Heart right ventricle (tissue), 16 donors: ENCODE data around the gene AMDHD2. TPM values are rescaled to one million over a fixed set of nuclear protein-coding genes. Genes with fewer than 3 reads are reported as not detected.
"Not testable (repeated sequence)": the region's sequence is repeated elsewhere in the genome, so short reads cannot be mapped to it uniquely, and the experiment has no call there.

Source experiments
- ATAC-seq, 8 donors: fragments of 200-7000 bp; cut with Tn5 transposase; one replicate each; pipeline ENCODE4 v1.9.1; 2020; ENCODE audit warnings: mild to moderate bottlenecking in 8 of 8, moderate library complexity in 8 of 8, moderate number of reproducible peaks in 1 of 8
- DNase-seq, 2 donors: peaks; one replicate each; pipeline ENCODE4 v3.0.0-alpha.2; 2020
- H3K27ac ChIP-seq, 10 donors: fragments of 200-600 bp; sonication (generic) in 2 of 10; one replicate each; pipeline versions ENCODE4 v1.5.0 to v1.8.0; 2020 to 2022; ENCODE audit warnings: mild to moderate bottlenecking in 3 of 10
- H3K27me3 ChIP-seq, 7 donors: fragments of 200-600 bp; one replicate each; pipeline ENCODE4 v1.8.0; 2021 to 2022; ENCODE audit warnings: mild to moderate bottlenecking in 2 of 7
- H3K36me3 ChIP-seq, 9 donors: fragments of 200-600 bp; sonication (generic) in 1 of 9; one replicate each; pipeline versions ENCODE4 v1.5.0 to v1.8.0; 2020 to 2022; ENCODE audit warnings: mild to moderate bottlenecking in 2 of 9
- H3K4me1 ChIP-seq, 9 donors: fragments of 200-600 bp; sonication (generic) in 1 of 9; one replicate each; pipeline versions ENCODE4 v1.5.0 to v1.8.0; 2020 to 2022; ENCODE audit warnings: mild to moderate bottlenecking in 4 of 9
- H3K4me3 ChIP-seq, 10 donors: fragments of 200-600 bp; sonication (generic) in 2 of 10; one replicate each; pipeline versions ENCODE4 v1.5.0 to v1.8.0; 2020 to 2022; ENCODE audit warnings: mild to moderate bottlenecking in 7 of 10, moderate library complexity in 2 of 10
- H3K9me3 ChIP-seq, 11 donors: fragments of 200-600 bp in 10 of 11; sonication (generic) in 2 of 11; one replicate each; pipeline versions ENCODE4 v1.5.0 to v1.8.0; 2013 to 2022; ENCODE audit warnings: mild to moderate bottlenecking in 2 of 11, control low read depth in 1 of 11, moderate library complexity in 1 of 11
- CTCF ChIP-seq, 9 donors: fragments of 200-600 bp; sonication (generic) in 2 of 9; IDR thresholded peaks; one replicate each; pipeline versions ENCODE4 v1.5.0 to v1.8.0; 2021 to 2022; ENCODE audit warnings: antibody characterized with exemption in 9 of 9, mild to moderate bottlenecking in 5 of 9, moderate library complexity in 1 of 9
- WGBS, 2 donors: extraction: QIAGEN DNeasy Blood & Tissue Kit; methylation state at CpG; one replicate each; pipeline ENCODE4 v1.1.7; 2013; ENCODE audit warnings: inconsistent platforms in 1 of 2; 5-methylcytosine and 5-hydroxymethylcytosine counted together
- intact Hi-C, 10 donors: fragments of 100-400 bp; cut with DNase I; formaldehyde crosslinking; loops; one replicate each; pipeline versions ENCODE4 v1.11.1 to v1.14.2; 2022
- polyA plus RNA-seq, 2 donors: library from polyadenylated mRNA; stranded (reverse); fragments of 200-250 nt; gene quantifications; one replicate each; pipeline ENCODE4 v1.2.3, GENCODE V29; 2013
- total RNA-seq, 10 donors: library from RNA; stranded (reverse); fragmentation: NEBNext Ultra II Directional in 3 of 10; extraction: Animal tissue kit (Norgen Biotek cat#: 25700) in 3 of 10; gene quantifications; one replicate each; pipeline versions ENCODE4 v1.2.1 to v1.2.4, GENCODE V29; 2021 to 2023
- donor health status: Arrhythmogenic right ventricular cardiomyopathy.
- donor health status: ischemic (EF 13 %, LVEDD 7.1; RV severe dilation, severe dysfunction).
- donor health status: healthy with polysubstance abuse.
- donor health status: DM: no; HTN: yes; CAD: no.
- donor health status: DM: no; HTN: no; CAD: no.
- donor health status: ischemic (EF 25% LVEDD 6.9; RV normal size, moderate dysfunction).
- donor health status: ischemic (EF 25% LVEDD 5.7; RV mildly dilated, moderate dysfunction).
- donor health status: healthy.
- donor health status: DM: yes; HTN: yes; CAD: no.
- donor health status: Ischemic cardiomyopathy.
- donor health status: ischemic (EF 35%, LVEDD 5.7; RV mildly dilated, moderate dysfunction).
- donor health status: nonischemic (EF 11% LVEDD 7.7; RV severe dilation, severe dysfunction).
- donor health status: DM: yes; HTN: yes; CAD: no.
- donor health status: PGD.
- donor health status: ischemic (EF 29% LVEDD 5.4; RV normal size, mild dysfunction).
- donor health status: nonischemic (EF 23%, LVEDD 6.1; RV moderate dilation, normal function).

AMDHD2 gene
- total and polyA plus RNA-seq, 12 donors = 7.1 to 20.8 (median 10.4) TPM

- DNase-seq, H3K36me3 ChIP-seq, H3K4me3 ChIP-seq, H3K27ac ChIP-seq, intact Hi-C loops, H3K27me3 ChIP-seq, ATAC-seq, H3K9me3 ChIP-seq: not testable (repeated sequence)
- no CpG with 5 or more reads among the region's 14 CpGs for WGBS, 2 donors
- peaks cover 0 to 13% (median 5%) of the 10 kb centered on the region in 9 donors for H3K4me1 ChIP-seq
Measured at GRCh38 chr16:2550283-2550878, 30.2 kb downstream of the AMDHD2 start.

GRCh38 chr16:2551420-2551889 lies 31.3 kb downstream of the AMDHD2 start:
- H3K4me3 ChIP-seq, DNase-seq, H3K9me3 ChIP-seq, H3K4me1 ChIP-seq, ATAC-seq, H3K27ac ChIP-seq, H3K27me3 ChIP-seq, intact Hi-C loops, H3K36me3 ChIP-seq: not testable (repeated sequence)
- 73 to 74% methylated on average over 11 of the region's 17 CpGs for WGBS, 2 donors

GRCh38 chr16:2554709-2555425 lies 34.7 kb downstream of the AMDHD2 start:
- ATAC-seq = peak in 3 of 8 donors; percentile 20 to 47 (median 41)

GRCh38 chr16:2557150-2557549 lies 37.0 kb downstream of the AMDHD2 start:
- DNase-seq, H3K4me3 ChIP-seq, H3K9me3 ChIP-seq, intact Hi-C loops, H3K27me3 ChIP-seq, H3K36me3 ChIP-seq, H3K4me1 ChIP-seq, H3K27ac ChIP-seq, ATAC-seq: not testable (repeated sequence)
- 90 to 95% methylated on average over 4 to 6 of the region's 15 CpGs for WGBS, 2 donors

More at GRCh38 chr16:2554709-2555425, 34.7 kb downstream of the AMDHD2 start:
- H3K27ac ChIP-seq, H3K36me3 ChIP-seq, H3K4me3 ChIP-seq, intact Hi-C loops, H3K9me3 ChIP-seq, H3K4me1 ChIP-seq, H3K27me3 ChIP-seq, DNase-seq: not testable (repeated sequence)
- no CpG with 5 or more reads among the region's 13 CpGs for WGBS, 2 donors

GRCh38 chr16:2560131-2560797 lies 40.1 kb downstream of the AMDHD2 start:
- H3K4me1 ChIP-seq, intact Hi-C loops, H3K27me3 ChIP-seq, H3K27ac ChIP-seq, H3K4me3 ChIP-seq, H3K9me3 ChIP-seq, H3K36me3 ChIP-seq: not testable (repeated sequence)
- DNase-seq = peak in 1 of 2 donors; percentile 2
- 72 to 77% methylated on average over 7 to 9 of the region's 17 CpGs for WGBS, 2 donors
- peak; percentile 22 to 81 (median 60) for ATAC-seq

- H3K27me3 ChIP-seq, H3K9me3 ChIP-seq, H3K27ac ChIP-seq, H3K4me1 ChIP-seq, H3K4me3 ChIP-seq, intact Hi-C loops, H3K36me3 ChIP-seq: not testable (repeated sequence)
- DNase-seq = peak in 1 of 2 donors; percentile 60
- TF ChIP-seq CTCF (IDR thresholded peaks at IDR 0.05) = peak in 8 of 9 donors; percentile 11 to 52 (median 44)
- WGBS, 2 donors = 23% methylated on average over 2 of the region's 4 CpGs; no CpG with 5 or more reads in 1 of the 2 donors
- peak; percentile 70 to 91 (median 82) for ATAC-seq
Measured at GRCh38 chr16:2560798-2561133, 40.6 kb downstream of the AMDHD2 start.

- no CpG with 5 or more reads among the region's 6 CpGs for WGBS, 2 donors
- H3K9me3 ChIP-seq, H3K36me3 ChIP-seq, H3K27me3 ChIP-seq, ATAC-seq, H3K4me1 ChIP-seq, H3K27ac ChIP-seq, intact Hi-C loops, DNase-seq, H3K4me3 ChIP-seq: not testable (repeated sequence)
Measured at GRCh38 chr16:2567506-2567905, 47.3 kb downstream of the AMDHD2 start.

- H3K9me3 ChIP-seq, H3K27ac ChIP-seq, H3K4me3 ChIP-seq, DNase-seq, H3K4me1 ChIP-seq, intact Hi-C loops, H3K36me3 ChIP-seq, H3K27me3 ChIP-seq: not testable (repeated sequence)
- no CpG with 5 or more reads among the region's 11 CpGs for WGBS, 2 donors
- ATAC-seq = peak in 1 of 8 donors; percentile 30
Measured at GRCh38 chr16:2568573-2568972, 48.4 kb downstream of the AMDHD2 start.

GRCh38 chr16:2572704-2573103 lies 52.5 kb downstream of the AMDHD2 start:
- H3K9me3 ChIP-seq, H3K27ac ChIP-seq, ATAC-seq, H3K36me3 ChIP-seq, DNase-seq, H3K4me3 ChIP-seq, intact Hi-C loops, H3K27me3 ChIP-seq, H3K4me1 ChIP-seq: not testable (repeated sequence)
- WGBS, 2 donors = no CpG with 5 or more reads among the region's 6 CpGs

- H3K27ac ChIP-seq, H3K27me3 ChIP-seq, H3K4me3 ChIP-seq, H3K36me3 ChIP-seq, H3K9me3 ChIP-seq, DNase-seq, H3K4me1 ChIP-seq, ATAC-seq, intact Hi-C loops: not testable (repeated sequence)
- 80 to 100% methylated on average over 1 of the region's 21 CpGs for WGBS, 2 donors
Measured at GRCh38 chr16:2575839-2576238, 55.7 kb downstream of the AMDHD2 start.
